NCI-H1694 treated with DMSO at 0.1 percent for 48 hours (cell line): ENCODE results near the gene ALPP.
"Not testable (repeated sequence)": the region's sequence is repeated elsewhere in the genome, so short reads cannot be mapped to it uniquely, and the experiment has no call there.

Source experiments
- DNase-seq: peaks from one replicate; lab custom pipeline; 2025; lab: John Stamatoyannopoulos, UW

Gene ALPP

DNA sequence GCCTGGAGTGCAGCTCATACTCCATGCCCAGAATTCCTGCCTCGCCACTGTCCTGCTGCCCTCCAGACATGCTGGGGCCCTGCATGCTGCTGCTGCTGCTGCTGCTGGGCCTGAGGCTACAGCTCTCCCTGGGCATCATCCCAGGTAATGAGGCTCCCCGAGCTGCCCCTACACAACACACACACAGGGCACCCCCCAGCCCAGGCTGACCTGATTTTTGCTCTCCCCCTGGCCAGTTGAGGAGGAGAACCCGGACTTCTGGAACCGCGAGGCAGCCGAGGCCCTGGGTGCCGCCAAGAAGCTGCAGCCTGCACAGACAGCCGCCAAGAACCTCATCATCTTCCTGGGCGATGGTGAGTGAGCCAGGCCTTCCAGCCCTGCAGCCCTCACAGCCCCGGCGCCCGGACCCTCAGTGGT is at the start of gene ALPP:
ALPP (plus strand) TSS at position 17 of the 417 bp plus-strand sequence; CDS start at position 69, 52 bp downstream.
- DNase-seq = not testable (repeated sequence)

DNA sequence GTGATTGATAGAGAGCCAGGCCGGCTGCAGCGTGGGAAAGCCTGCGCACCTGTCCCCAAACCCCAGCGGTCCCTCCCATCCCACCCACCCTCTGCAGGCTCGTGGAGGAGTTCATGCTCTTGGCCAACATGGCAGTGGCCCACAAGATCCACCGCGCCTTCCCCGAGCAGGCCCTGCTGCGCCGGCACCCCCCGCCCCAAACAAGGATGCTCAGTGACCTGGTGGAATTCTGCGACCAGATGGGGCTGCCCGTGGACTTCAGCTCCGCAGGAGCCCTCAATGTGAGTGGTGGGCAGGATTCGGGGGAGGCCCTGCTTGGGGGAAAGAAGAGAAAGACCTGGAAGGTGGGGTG is 48.9 kb upstream of the ALPP start:
- DNase-seq = no peak

DNA sequence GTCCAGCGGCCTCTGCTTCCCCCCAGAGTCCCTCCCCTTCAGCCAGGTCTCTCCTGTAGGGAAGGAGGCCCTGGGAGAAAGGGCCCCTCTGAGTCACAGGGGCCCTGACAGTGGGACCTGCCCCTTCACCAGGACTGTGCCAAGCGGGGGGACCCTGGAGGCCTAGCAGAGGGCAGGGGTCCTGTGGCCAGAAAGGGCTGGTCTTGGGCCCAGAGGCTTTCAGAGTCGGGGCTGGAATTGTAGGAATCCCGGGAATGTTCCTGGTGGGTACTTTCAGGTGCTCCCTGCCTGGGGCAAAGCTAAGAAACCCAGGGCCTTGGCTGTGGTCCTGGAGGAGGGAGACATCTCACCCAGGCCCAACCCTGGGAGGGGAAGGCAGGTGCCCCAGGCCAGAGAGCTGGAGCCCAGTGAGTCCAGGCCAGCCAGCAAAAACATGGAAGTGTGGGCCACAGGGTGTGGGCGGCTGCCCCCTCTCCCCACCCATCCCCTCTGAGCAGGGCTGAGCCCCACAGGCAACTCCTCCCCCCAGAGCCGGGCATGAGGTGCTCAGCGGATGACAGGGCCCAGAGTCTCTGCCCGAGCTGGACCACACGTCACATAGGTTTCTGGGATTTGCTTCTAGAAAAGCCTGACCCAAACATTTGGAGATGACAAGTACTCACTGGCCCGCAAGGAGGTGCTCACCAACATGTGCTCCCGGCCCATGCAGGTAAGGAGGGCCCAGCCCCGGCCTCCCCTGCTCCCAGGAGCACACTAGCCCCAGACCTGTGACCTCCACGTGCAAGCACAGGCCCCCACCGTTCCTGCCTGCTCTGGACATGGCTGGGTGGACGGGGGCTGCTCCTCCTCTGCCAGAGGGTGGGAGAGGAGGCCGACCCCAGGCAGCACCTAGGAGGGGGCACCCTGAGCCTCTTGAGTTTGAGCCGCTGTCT is 48.2 kb upstream of the ALPP start:
- no peak for DNase-seq

DNA sequence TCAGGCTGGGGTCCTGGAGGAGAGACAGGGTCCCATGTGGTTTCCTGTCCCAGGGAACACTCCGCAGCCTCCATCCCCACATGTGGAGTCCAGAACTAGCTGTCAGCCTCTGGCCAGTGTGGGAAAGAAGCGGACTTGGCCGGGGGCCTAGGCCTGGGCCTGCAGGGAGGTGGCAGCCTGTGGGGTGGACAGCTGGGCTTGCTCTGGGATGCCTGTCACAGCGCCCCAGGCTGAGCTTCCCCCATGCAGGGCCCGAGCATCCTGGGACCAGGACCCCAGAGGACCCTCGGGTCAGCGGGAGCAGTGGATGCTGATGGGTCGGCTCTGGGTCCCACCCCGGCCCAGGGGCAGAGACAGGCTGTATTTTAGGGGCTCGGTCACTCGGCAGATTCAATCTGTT is 47.5 kb upstream of the ALPP start:
- DNase-seq = not testable (repeated sequence)

DNA sequence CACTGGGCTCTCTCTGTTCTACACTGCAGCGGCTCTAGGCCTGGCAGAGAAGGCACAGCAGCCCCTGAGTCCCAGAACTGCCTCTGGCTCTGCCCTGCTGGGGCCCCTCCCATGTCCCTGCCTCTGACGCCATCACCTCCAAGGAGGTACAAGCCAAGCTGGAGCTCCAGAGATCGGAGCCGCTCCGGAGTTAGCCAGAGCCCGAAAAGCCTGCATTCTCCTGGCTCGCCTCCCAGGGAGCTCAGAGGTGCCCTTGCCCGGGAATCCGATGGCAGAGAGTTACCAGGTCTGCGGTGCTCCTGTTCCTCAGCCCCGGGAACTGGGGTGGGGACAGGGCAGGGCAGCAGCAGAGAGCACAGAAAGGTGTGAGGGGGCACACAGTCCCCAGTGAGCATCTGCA is 46.9 kb upstream of the ALPP start:
- DNase-seq = not testable (repeated sequence)

DNA sequence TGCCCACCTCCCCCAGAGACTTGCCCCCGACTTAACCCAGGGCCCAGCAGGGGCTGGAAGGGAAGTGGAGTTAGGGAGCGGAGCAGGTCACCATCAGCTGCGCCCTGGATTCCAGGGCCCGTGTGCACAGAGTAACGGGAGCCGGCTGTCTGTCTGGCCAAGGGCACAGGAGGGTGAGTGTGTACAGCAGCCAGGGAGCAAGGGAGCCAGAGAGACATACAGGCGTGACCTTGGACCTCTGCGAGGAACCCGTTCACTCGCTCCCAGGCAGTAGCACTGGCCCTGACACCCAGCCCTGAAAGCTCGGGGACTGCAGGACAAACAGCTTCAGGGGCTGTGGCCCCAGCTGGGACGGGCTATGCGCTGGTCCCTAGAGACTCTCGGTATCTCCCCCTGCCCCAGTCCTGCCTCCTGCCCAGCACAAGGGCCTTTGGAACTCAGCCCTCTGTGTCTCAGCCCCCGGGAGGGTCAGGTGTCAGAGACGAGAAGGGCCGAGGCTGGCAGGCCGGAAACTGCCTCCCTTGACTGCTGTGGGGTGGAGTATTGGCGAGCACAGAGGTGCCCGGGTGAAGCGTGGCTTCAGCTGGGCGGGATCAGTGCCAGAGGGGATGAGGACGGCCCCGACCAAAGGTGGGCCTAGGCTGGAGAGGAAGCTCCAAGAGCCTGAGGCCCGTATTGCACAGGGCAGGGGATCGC is 46.2 kb upstream of the ALPP start:
- DNase-seq = not testable (repeated sequence)

DNA sequence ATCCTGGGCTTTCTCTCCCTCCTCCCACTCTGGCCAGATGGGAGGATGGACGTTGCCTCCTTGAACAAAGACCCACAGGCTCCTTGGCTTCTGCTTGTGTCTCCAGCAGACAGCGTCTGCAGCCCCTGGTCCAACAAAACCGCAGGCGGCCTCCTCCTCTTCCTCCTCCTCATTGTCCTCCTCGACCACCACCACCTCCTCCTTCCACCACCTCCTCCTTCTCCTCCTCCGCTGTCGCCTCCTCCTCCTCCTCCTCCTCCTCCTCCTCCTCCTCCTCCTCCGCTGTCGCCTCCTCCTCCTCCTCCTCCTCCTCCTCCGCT is 45.7 kb upstream of the ALPP start:
- DNase-seq = no peak

DNA sequence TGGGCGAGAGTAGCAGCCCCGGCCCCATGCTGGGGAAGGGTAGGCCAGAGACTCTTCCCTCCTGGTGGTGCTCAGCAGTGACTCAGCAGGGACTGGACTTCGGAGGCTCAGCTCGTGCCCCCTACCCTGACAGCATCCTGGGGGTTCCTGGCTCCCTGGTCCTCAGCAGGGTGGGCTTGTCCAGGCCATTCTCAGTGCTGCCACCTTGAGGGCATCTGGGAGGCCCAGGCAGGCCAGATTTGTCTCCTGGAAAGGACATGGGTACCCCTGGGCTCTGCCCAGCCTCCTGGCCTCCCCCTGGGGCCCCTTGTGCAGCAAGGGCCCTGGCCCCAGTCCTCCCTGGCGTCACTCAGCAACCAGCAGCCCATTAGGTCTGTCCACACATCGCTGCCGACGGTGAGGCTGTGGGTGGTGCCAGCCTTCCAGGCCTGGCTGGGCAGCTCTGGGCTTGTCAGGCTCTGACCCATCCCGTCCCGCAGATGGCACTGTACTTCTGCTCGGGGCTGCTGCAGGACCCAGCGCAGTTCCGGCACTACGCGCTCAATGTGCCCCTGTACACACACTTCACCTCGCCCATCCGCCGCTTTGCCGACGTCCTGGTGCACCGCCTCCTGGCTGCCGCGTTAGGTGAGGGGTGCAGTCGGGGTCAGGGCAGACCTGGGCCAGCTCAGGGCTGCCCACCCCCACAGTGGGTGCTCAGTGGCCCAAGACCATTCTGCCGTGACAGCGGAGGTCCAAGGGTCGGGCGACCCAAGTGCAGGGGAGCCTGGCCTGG is 45.0 kb upstream of the ALPP start:
- no peak for DNase-seq

DNA sequence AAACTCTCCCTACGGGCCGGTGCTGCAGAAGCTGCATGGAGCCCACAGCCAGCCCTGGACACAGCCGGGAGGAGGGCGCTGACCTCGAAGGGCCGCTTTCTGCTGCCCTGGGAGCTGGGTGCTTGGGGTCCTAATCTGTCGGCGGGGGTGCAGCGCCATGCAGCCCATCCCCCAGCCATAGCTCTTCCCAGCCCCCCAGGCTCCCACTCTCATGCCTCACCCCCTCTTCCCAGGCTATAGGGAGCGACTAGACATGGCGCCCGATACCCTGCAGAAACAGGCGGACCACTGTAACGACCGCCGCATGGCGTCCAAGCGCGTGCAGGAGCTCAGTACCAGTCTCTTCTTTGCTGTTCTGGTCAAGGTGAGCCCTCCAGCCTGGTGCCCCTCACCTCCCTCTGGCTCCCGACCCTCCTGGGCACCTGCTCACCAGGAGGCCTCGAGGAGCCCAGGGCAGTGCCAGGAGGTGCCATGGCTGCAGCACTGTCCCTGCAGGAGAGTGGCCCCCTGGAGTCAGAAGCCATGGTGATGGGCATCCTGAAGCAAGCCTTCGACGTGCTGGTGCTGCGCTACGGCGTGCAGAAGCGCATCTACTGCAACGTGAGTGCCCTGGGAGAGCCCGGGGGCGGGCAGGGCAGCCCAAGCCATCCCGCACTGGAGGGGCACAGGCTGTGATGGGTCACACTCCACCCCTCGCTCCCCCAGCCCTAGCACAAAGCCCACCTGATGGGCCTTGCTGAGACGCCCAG is 44.2 kb upstream of the ALPP start:
- DNase-seq = not testable (repeated sequence)

DNA sequence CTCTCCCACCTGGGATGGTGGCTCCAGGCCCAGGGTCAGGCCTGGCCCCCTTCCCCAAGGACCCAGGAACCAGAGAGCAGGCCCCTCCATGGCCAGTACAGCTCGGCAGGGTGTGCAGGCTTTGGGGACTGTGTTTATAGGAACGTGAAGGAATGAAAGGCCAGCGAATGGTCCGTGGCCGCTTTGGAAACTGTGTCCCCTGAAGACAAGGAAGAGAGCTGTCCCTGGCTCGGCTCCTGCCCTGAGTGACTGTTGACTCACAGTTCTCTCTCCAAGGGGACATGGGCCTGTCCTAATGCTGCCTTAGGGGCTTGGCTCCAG is 43.7 kb upstream of the ALPP start:
- DNase-seq = not testable (repeated sequence)

DNA sequence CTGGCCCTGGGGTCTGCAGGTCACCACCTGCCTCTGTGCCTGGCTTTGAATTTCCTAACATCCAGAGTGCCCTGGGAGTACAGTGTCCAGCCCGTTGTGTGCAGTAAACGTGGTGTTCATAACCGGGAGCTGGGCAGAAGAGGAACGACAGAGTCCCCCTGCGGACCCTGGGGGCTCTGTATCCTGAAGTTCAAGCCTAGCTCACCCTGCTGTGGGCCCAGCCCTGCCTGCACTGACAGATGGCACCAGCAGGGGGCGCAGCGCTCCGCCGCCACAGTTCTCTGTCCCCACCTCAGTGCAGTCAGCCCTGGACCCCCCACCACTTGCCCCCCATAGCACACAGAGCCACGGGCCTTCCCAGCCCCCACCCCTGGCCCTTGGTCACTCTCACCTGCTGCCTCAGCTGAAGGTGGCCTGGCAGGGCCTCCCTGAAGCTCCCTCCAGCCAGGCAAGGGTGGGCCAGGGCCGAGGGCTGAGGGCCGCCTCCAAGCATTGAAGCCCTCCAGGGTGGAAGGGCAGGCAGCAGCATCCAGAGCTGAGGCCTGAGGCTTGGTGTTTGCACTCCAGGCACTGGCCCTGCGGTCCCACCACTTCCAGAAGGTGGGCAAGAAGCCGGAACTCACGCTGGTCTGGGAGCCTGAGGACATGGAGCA is 43.2 kb upstream of the ALPP start:
- DNase-seq = not testable (repeated sequence)

DNA sequence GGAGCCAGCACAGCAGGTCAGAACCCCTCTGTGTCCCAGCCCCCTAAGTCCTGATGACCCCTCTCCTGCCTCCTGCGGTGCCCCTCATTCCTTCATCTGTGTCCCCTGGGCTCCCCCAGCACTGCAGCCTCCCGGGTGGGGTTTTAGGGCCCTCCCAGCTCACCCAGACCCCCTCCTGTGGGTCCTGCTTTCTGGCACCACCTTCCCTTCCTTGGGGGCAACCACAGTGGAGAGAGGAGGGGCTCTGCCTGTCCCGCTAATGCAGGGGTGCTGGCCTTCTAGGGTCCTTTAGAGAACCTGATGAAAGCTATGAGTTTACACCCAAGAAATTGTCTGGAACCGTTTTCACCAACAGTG is 42.7 kb upstream of the ALPP start:
- no peak for DNase-seq

DNA sequence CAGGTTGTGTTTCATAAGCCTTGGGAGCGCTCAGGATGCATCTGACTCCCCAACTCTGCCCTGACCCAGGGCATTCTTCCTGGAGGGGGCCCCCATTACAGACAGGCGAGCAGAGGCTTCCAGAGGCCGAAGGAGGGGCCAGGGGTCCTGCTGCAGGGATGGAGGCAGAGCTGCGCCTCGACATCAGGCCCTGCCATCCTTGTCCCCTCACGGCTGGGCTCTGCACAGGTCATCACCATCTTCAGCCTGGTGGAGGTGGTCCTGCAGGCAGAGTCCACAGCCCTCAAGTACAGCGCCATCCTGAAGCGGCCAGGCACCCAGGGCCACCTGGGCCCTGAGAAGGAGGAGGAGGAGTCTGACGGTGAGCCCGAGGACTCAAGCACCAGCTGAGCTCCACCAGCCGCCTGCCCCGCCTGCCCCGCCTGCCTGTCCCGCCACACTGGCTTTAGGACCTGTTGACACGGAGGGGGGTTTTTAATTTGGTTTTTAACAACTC is 42.3 kb upstream of the ALPP start:
- DNase-seq = no peak

DNA sequence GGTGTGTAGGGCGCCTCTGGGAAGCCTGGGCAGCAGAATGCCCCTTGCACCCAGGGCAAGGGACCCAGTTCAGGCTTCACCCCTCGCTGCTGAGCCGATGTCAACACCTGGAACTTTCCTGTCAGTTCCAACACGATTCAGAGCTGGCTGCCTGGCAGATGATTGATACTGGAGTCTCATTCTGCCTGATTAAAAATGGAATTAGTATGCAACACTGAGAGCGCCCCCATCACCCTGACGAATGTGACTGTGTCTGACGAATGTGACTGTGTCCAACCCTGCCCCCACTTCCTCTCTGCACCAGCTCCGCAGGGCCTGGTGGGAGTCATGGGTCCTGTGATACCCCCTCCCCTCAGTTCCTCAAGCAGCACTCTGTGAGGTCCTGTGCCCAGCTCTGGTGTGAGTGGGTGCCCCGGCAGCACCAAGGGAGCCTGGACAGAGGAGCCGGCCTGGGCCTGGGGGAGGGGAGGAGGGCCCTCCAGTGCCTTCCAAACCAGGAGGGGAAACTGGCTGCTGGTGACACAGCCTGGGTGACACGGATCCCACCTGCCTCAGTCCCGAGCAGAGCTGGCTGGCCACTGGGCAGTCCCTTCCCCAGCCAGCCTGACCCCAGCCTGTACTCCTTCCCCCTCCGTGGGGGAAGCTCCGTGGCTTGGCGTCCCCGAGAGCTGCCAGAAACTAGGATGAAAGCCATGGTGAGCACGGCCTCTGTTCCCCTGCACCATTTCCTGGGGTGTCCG is 41.4 kb upstream of the ALPP start:
- DNase-seq = no peak

DNA sequence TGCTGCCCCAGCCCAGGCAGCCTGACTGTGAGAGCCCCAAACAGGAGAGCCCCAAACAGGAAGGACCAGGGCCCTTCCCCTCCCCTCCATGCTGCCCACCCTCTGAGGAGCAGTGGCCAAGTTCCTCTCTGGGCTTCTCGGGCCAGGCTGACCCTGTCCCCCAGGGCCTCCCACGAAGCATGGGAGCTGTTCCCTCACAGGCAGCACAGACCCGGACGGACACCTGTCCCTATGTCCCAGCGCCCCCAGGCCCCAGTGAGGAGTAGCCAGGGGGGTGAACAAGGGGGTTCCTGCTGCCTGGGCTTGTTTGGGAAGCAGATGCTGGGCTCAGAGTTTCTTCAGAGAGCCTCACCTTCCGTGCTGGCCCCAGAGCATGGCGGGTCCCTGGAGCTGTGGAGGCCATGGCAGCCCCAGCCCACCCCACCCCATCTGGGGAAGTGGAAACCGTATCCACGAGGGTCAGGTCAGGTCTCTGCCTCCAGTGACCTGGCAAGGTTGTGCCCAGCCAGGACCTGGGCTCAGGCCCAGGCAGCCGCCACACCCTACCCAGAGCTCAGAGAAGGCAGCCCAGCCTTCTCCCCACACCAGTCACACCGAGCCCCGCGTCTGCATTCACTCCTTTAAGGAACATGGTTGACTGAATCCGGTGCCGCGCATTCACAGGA is 40.3 kb upstream of the ALPP start:
- DNase-seq = not testable (repeated sequence)

DNA sequence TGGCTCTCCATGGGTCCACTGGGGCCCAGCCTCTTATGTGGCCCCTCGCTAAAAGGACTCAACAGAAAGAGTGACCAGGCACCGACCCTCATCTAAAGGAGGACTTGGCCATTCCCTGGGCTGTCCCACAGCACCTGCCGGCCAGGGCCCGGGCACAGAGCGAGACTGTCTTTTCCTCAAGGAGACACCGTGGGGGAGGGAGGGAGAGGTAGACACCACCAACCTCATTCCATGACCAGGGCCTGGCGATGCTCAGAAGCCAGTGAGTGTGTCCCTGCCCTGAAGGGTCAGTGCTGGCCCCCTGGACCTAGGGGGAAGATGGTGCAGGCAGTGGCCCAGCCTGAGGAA is 39.8 kb upstream of the ALPP start:
- no peak for DNase-seq

DNA sequence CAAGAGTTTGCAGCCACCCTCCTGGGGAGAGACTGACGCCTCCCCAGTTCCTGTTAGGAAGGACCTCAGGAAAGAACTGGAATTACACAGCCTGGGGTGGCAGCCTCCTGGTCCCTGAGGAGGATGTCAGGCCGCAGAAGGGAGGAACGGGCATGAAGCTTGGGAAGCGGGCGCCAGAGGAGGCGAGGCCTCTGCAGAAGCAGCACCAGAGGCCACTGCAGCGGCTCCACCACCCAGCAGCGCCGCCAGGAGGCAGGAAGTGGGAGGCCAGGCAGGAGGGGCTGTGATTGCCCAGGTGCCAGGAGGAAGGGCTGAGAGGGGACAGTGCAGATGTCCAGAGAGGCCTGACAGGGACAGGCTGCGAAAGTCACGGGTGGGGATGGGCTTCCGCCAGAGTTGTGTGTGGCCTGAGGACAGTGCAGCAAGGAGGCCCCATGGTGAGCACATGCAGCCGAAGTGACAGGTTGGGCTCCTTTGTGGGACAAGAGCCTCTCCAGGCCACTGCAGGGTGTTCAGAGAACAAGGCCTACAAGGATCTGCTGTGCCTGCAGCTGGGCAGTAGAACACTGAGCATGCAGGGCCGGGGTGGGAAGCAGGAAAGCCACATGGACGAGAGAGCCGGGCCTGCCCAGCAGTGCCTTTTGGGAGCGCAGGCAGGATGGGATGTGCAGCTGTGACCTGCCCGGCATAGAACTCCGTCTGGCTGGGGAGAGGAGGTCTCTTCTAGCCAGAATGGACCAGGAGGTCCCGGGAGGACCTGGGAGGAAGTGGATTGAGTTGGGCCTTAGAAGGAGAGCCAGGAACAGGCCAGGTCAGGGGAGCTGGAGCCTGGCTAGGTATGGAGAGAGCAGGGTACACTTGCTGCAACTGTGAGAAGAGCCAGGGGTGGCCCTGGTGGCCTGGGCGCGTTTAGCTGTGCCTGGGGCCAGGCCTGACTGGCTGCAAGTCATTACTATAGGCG is 39.1 kb upstream of the ALPP start:
- no peak for DNase-seq

DNA sequence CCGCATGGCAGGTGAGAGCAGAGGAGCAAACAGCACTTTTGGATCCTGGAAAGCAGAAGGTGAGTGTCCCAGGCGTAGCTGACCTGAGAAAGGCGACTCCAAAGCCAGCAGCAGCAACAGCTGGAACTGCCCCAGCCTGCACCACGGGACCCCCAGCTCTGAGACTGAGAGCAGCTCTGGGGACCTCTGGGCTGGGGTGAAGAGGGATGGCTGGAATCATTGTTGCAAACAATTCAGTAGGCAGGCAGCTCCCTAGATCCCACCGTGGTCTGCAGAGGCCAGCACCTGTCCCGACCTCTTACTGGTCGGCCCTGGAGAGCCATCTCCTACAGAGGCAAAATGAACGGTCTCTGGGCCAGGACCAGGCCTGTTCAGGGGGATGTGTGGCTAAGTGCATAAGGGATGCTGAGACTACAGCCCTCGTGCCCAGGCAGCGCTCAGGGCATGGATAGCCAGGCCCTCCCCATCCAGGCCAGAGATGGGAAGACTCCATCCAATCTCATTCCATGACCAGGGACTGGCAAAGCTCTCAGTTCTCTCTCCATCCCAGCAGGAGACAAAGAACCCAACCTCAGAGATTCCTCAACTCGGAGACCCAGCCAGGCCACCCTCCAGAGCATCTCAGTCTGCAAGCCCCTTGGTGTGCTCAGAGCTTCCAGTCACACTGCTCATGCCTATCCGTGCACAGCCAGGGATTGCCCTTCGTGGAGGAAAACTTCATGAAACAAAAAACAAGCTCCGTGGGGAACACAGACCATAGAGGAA is 38.2 kb upstream of the ALPP start:
- no peak for DNase-seq
